Posterior cingulate gyrus (tissue), 11 donors: ENCODE measurements around the gene TCFL5.
A peak's percentile ranks its signal among the peaks of the same experiment; 100 is the strongest.

Source experiments
- DNase-seq, 10 donors: peaks; one replicate each; pipeline versions ENCODE4 v3.0.0 to v3.0.0-alpha.2; 2020 to 2021; ENCODE audit warnings: mixed read lengths in 3 of 10
- intact Hi-C: fragments of 100-400 bp; cut with DNase I; formaldehyde crosslinking; loops from one replicate; pipeline ENCODE4 v1.15.1; 2023

The TCFL5 gene

DNA sequence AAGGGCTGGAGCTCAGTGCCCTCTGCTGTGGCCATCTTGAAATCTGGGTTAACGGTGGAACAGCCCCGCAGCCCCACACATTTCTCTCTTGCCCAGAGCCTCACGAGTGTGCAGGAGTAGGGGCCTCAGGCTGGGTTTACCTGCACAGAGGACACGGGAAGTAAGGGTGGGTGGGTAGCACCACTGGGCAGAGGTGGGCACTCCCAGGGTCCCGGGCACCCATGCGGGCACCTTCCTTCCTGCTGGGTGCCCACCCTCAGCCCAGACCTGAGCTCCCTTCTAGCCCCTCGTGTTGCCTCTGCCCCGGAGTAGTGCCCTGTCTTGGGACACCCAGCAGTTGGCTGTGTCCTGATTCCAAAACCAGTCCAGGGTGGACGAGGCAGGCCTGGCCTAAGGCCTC is 33.6 kb downstream of the TCFL5 start:
- intact Hi-C loops, result no loop called here
- no peak for DNase-seq

DNA sequence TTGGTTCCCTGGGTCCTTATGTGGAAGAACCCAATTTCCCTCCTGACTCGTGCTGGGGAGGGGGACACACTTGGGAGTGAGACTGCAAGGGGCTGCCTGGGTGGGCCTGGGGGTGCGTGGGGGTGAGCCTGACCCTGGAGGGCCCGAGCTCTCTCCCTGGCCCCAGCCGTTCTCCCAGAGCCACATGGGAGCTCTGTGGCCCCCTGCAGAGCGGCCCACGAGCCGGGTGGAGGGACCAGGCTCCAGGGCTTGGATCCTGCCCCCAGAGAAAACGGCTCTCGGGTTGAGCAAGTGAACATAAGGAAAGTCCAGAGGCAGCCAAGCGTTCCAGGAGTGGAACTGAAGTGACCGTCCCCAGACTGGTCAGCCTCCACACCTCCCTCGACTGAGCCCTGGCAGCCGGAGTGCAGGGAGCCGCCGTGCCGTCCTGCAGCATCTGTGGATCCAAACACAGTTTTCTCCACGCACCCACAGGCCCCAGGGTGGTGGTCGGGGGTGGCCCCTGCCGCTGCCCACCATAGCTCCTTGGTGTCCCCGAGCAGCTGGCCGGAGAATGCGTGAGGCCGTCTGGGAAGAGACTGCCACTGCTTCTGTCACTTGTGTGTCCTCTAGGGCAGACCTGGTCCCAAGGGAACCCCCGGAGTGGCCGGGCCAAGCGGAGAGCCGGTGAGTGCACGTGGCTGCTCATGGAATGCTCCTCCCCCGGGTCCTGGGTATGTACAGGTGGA is 34.1 kb downstream of the TCFL5 start:
- intact Hi-C loops, result no loop called here
- no peak for DNase-seq

DNA sequence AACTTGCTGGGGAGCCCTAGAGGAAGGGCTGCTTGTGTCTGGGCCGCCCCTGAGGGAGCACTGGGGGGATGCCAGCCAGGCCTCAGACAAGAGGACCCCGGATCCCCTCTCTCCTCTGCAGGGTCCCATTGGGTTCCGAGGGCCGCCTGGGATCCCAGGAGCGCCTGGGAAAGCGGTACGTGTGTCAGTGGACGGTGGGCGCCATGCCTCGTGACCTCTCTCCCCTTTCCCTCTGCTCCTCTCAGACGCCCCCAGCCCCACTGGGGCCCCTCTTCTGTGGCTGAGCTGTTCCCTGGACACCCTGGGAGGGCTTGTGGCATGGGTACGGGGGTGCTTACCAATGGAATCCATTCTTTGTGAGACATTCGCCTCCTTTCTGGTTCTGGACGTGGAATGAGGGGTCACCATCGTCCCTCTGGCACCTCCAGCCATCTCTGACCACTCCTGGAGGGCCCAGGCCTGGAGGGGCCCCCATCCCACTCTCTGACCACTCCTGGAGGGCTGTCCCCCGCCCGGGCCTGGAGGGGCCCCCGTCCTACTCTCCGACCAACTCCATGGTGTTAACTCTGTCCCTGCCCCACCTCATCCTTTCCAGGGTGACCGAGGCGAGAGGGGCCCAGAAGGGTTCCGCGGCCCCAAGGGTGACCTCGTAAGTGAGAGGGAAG is 34.8 kb downstream of the TCFL5 start:
- DNase-seq, result no peak
- intact Hi-C loops, result no loop called here

DNA sequence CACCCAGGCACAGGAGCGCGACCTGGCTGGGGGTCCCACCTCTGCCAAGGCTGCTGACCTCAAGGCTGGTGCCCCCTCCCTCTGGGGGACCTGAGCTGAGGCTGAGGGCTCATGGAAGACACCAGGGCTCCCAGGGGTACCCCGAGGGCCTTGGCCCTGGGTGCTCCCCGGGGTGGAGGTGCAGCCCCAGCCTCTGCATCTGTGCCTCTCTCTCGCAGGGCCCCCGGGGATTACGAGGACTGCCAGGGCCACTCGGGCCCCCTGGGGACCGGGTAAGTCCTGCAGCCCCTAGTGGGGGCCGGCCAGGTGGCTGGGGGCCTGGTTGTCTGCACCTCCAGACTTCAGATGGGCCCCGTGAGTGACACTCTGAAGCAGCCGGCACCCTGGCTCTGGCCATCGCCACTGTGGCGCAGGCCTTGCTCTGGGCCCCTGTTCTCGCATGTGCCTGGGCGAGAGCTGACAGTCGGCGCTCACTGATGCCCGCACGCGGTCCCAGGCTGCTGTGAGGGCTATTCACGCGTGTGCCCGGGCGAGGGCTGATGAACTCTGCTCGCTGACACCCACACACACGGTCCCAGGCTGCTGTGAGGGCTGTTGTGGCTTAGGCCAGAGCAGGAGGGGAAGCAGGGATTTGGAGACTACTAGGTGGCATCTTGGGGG is 35.5 kb downstream of the TCFL5 start:
- no peak for DNase-seq
- intact Hi-C loops, result no loop called here

DNA sequence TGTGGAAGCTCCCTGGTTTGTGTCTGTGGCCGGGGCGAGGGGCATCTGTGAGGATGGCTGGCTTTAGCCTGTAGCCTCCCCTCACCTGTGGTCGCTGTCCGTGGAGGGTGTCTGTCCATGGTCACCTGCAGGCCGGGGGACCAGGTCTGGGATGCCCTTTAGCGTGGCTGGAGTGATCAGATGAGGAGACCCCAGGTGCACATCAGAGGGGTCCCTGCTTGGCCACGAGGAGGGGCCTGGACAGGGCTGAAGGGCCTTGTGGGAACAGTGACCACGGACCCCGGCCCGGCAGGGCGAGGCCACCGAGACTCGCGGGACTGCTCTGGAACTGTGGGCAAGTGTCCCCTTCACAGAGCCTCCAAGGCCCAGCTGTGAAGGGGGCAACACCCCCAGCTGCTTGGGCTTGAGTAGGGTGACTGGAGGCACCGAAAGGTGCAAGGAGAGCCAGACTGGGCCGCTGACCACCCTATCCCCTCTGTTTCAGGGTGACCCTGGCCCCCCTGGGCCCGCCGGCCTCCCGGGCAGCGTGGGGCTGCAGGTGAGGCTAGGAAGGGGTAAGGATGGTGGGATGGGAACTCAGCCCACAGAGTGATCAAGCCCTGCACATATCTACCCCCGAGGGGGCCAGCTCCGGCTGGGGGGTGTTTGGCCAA is 36.2 kb downstream of the TCFL5 start:
- intact Hi-C loops, result no loop called here
- no peak for DNase-seq

DNA sequence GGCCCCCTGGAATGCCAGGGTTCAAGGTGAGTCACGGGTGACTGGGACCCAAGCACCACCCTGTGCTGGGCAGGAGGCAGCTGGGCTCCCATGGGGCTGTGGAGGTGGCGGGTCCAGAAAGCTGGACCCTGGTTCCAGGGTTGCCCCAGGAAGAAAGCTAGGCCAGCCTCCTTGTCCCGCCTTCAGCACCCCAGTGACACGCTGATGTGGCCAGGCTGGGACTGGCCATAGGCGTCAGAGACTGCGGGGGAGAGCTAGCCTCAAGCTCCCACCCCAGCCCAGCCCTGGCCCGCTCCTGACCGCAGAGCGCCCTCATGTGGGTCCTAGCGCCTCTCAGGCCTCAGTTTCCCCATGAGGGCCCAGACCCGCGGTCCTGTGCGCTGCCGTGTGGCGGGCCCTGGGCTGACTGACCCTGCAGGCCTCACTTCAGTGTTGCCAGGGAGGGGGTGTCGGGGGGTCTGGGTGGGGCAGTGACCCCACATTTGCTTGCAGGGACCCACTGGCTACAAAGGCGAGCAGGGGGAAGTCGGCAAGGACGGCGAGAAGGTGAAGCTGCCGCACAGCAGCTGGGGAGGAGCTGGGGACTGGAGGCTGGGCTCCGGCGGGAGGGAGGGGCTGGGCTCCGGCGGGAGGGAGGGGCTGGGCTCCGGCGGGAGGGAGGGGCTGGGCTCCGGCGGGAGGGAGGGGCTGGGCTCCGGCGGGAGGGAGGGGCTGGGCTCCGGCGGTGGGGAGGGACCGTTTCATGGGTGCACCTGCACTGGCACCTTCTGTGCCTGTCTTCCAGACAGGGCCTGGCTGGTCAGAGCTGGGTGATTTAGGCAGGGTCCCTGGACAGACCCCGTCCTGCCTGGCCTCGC is 36.9 kb downstream of the TCFL5 start:
- intact Hi-C loops, result no loop called here
- DNase-seq, result no peak

DNA sequence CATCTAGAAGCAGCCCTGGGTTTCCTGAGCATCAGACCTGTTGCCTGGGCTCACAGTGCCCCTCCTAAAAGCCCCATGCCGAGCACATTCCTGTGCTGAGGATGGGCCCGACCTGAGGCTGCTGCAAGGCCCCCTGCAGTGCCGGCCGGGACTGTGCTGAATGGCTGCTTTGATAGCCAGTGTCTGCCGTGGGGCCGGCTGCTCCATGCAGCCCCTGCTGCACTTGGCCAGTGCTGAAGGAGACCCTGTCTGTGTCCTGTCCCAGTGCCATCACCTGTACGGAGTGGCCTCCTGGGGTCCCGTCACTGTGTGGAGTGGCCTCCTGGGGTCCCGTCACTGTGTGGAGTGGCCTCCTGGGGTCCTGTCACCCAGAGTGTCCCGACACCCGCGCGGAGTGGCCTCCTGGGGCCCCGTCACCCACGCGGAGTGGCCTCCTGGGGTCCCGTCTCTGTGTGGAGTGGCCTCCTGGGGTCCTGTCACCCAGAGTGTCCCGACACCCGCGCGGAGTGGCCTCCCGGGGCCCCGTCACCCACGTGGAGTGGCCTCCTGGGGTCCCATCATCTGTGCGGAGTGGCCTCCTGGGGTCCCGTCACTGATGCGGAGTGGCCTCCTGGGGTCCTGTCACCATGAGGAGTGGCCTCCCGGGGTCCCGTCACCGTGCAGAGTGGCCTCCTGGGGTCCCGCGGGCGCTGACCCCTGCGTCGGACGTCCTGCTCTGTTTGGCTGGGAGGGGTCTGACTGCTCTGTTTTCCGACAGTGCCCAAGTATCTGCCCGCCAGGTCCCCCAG is 37.7 kb downstream of the TCFL5 start:
- no peak for DNase-seq
- intact Hi-C loops, result no loop called here

DNA sequence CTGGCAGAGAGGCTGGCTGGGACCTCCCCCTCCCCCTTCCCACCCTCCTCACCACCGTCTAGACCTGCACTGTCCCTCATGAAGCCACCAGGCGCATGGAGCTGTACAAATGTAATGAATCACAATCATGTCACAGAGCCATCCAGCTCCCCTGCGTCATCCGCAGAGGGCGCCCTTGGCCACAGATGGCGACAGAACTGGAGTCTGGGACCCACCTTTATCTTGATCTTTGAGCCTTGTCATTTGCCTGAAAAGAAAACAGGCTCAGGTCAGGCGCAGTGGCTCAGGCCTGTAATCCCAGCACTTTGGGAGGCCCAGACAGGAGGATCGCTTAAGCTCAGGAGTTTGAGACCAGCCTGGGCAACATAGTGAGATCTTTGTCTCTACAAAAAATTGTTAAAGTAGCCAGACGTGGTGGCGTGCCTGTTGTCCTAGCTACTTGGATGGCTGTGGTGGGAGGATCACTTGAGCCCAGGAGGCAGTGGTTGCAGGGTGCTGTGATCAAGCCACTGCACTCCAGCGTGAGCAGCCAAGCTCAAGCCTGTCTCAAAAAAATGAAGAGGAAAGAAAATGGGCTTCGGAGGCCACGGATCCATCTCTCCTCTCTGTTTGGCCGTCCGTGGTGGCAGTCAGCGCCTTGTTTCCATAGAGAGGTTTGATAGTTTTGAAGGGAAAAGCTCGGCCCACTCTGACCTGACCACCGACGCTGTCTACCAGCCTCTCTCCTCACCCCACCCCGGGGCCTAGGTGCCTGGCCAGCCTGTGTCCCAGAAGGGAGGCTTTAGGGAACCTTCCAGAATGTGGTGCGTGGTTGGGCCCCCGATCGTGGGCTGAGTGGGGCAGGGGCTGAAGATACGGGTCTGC is 38.6 kb downstream of the TCFL5 start:
- peak in 2 of 10 donors; percentile 56 to 93 for DNase-seq
- intact Hi-C loops, result no loop called here

DNA sequence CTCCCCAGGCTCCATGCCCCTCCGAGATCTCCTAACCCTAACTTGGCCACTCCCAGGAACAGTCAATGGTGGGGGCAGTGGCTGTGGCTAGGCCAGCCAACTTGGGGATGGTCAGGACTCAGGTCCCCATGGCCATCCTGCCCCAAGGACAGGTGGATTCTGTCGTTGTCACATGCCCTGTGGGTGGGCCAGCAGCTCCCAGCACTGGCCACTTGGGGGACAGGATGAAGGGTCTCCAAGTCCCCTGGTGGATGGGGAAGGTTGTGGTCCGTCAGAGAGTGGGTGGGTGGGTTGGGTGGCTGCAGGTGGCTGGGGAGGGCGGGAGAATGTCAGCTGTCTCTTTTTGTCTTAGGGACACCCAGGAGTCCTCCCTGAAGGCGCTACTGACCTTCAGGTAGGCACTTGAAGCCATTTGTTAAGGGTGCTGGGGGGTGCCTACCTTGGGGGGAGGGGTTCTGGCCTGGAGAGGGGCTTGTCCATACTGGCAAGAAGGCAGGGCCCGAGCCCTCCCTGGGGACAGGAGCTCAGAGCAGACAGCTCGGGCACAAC is 39.3 kb downstream of the TCFL5 start:
- intact Hi-C loops, result no loop called here
- DNase-seq, result no peak

DNA sequence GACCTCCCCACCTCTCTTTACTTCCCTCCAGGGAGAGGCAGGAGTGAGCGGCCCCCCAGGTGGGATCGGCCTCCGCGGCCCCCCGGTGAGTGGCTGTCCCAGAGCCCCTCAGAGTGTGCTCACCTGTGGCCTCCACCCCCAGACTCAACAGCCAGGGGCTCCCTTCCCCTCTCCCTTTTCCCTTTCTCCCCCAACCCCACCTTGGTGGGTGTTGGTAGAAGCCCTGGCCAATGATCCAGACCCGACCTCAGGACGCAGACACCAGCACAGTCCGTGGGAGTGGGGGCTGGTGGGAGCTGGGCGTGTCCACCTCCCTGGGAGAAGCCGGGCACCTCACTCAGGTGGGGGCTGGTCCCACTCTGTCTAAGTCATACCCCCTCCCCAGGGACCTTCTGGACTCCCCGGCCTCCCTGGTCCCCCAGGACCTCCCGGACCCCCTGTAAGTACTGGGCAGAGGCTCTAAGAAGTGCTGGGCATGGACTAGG is 39.9 kb downstream of the TCFL5 start:
- intact Hi-C loops, result no loop called here
- DNase-seq, result no peak

DNA sequence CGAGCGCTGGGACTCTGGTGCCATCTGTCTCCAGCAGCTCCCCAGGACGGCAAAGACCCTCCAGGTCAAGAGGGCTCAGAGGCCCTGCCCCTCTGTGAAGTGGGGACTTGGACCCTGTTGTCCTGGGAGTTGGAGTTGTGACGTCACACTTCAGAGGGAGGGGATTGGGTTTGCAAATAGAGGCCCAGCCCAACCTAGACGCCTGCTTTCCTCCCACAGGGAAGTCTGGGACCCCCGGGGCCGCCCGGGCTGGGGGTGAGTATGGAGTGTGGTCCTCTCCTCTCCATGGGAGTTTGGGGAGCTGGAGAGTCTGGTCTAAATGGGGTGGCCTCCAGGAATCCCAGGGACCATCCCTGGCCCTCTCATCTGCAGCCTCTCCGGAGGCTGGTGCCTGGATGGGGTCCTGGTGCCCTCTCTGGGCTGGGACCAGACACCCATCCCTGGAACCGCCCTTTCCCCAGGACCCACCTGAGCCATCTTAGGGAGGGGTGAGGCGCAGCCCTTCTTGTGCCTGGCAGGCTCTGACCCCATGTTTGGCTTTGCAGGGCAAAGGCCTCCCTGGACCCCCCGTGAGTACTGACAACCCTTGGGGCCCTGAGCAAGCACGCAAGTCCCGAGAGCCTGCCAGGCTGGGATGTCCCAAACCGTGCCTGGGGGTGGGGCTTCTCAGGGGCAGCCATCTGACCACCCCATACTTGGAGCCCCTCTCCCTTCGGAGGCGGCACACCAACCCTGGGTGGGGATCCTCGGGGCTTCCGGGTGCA is 40.5 kb downstream of the TCFL5 start:
- intact Hi-C loops, result no loop called here
- no peak for DNase-seq

DNA sequence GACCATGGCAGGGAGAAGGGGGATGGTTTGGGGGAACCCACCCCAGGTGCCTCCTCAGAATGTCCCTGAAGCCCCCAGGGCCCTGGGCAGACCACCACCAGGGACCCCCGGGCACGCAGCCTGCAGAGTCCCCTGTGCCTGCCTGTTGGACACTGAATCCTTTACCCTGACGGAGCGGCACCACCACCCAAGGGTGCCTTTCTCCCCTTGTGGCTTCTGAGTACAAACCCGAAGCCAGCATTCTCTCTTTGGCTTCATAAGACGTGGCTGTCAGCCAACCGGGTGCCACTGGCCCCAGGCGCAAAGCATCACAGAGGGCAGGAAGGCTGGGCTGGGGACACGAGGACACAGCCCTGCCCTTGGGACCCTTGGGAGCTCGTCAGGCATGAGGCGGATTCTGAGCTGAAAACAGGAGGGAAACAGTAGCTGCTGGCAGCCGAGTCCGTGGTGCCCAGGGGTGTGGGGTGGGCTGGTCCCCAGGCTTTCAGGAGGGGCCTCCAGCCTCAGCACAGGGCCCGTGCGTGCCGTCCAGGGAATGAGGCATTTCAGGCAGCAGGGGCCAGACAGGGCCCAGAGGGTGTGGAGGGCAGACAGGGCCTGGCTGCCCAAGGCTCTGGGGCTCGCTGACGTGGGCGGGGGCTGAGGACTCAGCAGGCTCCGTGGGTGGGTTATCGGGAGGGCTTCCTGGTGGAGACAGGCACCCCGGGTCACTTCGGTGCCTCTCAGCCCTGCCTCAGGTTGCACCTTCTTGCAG is 41.2 kb downstream of the TCFL5 start:
- intact Hi-C loops, result no loop called here
- DNase-seq, result peak in 2 of 10 donors; percentile 44 to 66

DNA sequence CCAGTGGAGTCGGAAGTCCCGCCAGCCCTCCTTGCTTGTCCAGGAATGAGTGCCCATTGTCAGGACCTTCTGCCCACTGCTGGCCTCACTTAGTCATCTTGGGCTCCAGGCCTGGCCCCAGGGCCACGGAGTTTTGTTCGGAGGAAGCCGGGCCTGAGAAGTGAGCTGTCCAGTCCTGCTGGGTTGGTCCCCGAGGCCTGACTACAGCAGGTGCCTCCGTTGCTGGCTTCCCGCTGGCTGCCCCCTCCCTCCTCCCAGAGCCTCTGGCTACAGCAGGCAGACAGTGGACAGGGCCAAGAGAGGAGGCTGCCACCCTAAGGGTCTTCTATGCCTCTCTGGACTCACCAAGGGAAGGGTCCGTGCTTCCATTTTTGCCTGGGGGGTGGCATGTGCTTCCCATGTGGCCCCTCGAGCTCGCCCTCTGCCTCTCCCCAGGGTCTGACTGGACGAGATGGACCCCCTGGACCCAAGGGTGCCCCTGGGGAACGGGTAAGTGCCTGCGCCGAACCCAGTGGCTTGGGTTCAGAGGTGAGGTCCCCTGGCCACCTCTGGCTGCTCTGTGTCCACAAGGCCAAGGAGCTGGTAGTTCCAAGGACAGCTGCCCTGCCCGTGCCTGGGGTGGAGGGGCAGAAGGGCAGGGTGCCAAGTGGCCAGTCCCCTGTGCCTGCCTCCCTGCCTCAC is 42.0 kb downstream of the TCFL5 start:
- no peak for DNase-seq
- intact Hi-C loops, result loop anchor here (5.0 kb wide), 1 partner anchor 33 kb away; no protein-coding TSS in a partner anchor

DNA sequence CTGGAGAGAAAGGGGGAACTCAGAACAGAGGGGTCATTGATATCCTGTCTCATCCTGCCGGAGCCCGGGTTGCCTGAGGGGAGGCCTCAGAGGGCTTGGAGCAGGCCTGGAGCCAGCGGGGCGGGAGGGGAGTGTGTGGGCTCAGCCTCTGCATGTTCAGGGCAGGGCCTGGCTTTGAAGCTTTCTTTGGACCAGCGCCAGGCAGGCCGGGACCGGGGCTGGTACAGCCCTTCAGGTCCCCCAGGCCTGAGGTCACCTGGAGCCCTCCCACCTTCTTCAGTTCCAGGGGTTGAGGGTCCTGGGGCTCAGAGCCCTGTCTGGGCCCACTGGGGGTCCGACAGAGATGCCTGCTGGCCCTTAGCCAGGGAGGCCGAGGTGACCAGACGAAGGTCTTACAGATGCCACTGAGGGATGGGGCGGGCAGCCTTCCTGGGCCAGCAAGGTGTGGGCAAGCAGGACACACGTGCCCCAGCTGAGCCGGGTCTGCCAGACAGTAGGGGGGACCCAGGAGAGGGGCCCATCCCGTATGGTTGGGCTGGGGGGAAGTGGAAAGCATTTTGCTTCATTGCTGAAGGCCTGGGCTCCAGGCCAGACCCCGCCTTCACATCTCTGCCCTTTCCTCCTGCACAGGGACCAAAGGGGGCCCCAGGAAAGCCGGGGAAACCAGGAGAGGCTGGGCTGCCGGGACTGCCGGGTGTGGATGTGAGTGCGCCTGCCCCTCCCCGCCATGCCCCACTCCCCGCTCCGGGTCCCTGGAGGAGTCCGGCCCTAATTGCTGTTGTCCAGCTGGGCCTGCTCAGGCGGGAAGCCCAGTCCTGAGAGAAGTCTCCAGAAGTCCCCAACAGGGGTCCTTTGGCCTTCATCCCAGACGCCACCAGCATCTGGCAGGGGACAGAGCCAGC is 42.8 kb downstream of the TCFL5 start:
- intact Hi-C loops, result loop anchor here (5.0 kb wide), 1 partner anchor 33 kb away; no protein-coding TSS in a partner anchor
- peak in 9 of 10 donors; percentile 59 to 95 (median 71) for DNase-seq
